T-helper 9 cell (primary cell): ENCODE data around the gene ZFAND2B.

ENCODE experiments used
- DNase-seq: peaks from one replicate; pipeline ENCODE4 v3.0.0-alpha.2; 2020
- total RNA-seq, 2 donors: gene quantifications; one replicate each; lab custom pipeline; 2026; lab: John Stamatoyannopoulos, UW

The ZFAND2B gene
- 46.6 to 54.8 reads per million in 2 donors for total RNA-seq

GRCh38 chr2:219206328-219207133, at the start of gene ZFAND2B:
ZFAND2B (plus strand) TSS chr2:219206782; CDS start chr2:219206988, 206 bp downstream.
- DNase-seq: peak; percentile 94

DNA sequence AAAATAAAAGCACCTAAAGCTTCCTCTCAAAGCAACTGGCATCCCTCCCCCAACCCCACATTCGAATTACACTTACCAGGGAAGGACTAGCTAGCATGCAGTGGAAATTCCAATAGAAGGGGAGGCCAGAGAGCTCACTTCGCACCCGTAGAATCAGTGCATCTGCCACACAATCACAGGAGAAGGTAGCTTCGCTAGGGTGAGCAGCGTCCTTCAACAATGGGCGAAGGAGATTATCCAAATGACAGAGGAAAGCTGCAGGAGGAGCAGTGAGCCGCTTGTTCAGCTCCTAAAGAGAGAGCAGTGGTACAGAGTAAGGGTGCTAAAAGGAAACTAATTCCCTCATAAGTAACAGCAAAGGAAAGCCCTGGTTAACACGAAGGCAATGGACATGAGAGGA, 49.2 kb upstream of the ZFAND2B start:
- no peak for DNase-seq

- DNase-seq: no peak
Observed at GRCh38 chr2:219158025-219158424, 48.6 kb upstream of the ZFAND2B start.

- DNase-seq: no peak
Observed at GRCh38 chr2:219158586-219158985, 48.0 kb upstream of the ZFAND2B start.

GRCh38 chr2:219159771-219160185, 46.8 kb upstream of the ZFAND2B start:
- no peak for DNase-seq

DNA sequence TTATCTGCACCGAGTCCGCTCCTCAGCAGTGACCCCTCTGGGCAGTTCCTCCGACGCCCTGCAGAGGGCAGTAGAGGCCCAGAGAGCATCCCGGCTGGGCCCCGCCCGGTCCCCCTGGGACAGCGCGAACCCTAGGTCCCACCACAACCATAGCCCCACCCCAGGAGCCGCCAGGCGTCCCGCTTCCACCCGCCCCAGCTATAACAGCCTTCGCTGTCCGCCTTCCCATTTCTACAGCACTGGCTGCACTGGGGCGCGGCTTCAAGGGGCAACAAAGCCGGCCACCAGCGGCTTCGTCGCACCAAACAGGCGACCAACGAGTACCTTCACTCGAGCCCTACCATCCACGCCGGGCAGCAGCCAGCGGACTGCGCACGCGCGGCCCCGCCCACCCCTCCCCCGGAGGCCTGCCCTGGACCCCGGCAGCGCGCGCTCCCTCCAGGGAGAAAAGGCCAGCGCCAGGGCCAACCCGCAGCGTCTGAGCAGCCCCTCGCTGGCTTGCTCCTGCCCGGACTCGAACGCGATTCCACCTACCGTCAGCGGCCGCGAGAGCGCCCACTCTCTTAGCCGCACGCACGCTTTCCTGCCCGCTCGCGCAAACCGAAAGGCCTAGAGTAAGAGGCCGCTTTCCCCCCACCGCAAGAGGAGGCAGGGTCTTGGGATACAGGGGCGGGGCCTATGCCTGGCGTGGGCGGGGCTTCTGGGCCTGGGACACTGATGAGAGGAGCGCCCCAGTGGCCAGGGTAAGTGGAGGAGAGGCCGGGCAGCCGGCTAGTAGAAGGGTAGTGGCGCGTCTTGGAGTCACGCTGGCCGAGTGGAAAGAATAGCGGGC, 46.2 kb upstream of the ZFAND2B start, which contains the start of gene NHEJ1:
NHEJ1 (minus strand) TSS at position 630 of the 832 bp plus-strand sequence. CDS start 2,453 bp downstream, outside the sequence.
- DNase-seq: peak; percentile 87

- no peak for DNase-seq
Observed at GRCh38 chr2:219161097-219161496, 45.5 kb upstream of the ZFAND2B start.

- DNase-seq: no peak
Observed at GRCh38 chr2:219163156-219163555, 43.4 kb upstream of the ZFAND2B start.

DNA sequence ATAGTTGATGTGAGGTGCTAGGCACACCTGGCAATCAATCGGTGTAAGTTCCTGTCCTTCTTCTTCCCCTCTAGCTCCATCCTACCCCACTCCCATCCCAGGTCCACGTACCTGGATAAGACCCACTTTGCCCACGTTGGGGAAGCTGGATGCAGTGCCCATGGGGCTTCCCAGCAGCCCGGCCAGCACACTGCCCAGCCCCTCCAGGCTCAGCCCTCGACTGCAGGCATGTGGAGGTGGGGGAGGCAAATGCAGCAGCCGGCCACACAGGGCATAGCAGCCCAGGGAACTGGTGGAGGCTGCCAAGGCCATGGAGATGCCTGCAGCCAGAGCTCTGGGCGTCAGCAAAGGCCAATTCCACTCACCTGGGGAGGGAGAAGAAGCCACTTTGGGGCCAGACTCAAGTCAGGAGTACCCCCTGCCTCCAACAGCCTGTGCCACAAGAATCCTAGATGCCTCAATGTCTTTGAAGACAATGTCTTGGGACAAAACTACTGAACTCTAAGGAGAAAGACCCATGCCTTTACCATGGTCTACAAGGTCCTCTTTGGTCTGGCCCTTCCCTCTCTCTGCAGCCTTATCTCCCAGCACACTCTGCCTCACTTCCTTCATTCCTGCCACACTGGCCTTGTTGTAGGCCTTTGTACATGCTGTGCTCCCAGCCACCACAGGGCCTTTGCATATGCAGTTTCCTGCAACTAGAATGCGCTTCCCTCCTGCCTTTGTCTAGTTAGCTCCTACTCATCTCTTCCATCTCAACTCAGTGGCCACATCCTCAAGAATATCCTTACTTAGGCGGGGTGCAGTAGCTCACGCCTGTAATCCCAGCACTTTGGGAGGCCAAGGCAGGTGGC, 41.3 kb upstream of the ZFAND2B start:
- no peak for DNase-seq

DNA sequence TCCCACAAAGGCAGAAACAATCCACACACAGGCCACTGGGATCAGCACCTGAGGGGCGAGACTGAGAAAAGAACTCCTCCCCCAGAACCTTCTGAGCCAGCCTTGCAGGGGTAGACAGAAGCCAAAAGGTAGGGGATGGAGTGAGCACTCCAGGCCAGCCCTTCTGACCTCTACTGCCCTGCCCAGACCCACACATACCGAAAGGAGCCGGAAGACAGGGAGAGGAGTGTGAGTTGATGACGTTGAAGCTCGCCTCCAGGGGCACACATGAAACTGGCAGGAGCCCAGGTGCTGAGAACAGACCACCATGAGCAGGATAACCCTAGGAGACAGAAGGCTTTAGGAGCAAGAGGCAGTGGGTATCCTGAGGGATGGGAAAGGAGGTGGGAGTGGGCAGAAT, 38.6 kb upstream of the ZFAND2B start:
- DNase-seq: no peak

DNA sequence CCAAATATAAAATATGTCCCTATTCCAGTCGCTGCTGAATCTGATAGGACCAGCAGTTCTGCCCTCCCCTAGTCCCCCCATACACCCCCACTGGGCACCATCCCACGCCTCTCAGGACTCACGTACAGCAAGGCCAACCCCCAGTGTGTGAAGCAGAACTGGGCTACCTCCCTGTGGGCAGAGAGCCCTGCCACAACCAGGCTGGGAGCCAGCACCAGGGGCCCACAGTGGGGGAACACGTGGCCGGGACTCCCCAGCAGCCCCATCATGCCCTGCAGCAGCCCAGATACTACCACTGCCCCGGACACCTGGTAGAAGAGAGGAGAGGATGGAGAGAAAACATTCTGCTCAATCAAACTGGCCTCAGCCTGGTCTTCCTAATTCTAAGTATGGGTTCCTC, 38.1 kb upstream of the ZFAND2B start:
- DNase-seq: no peak

DNA sequence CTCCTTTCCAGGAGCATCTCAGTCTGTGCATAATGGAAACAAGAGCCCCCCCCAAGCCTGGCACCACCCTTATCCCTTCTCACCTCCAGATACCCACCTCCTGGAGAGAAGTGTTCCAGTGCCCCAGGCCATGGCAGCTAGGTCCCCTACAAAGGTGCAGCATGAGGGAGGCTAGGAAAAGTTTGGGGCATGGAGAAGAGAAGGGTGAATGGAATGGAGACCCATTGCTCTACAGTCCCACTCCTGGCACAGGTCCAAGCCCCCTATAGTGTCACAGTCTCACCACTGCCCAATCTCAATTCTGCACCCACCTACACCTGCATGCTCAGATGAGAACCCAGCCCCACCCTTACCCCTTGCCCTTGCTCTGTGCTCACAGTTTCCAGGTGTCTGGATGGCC, 37.6 kb upstream of the ZFAND2B start:
- no peak for DNase-seq

- DNase-seq: no peak
Observed at GRCh38 chr2:219169930-219170654, 36.5 kb upstream of the ZFAND2B start, which contains the start of gene SLC23A3. SLC23A3 (minus strand) TSS chr2:219170029; CDS start chr2:219169984, 45 bp downstream.

DNA sequence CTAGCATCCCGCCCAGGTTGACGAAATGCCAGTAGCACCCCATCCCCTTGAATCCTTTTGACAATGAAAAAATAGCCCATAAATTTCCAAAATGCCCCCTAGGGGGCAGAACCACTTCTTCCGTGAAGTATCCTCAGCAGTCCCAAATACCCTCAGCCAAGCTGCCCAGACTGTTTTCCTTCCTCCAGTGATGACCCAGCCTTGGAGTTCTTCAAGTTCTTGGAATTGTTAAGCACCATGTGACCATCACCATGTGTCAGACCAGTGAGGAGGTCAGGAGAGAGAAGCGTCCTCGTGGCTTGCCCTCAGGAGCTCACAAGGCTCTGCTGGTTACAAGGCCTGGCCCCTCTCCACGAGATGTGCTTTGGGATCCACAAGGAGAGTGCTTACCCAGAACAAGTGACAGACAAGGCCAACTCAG, 35.3 kb upstream of the ZFAND2B start:
- DNase-seq: peak; percentile 12

DNA sequence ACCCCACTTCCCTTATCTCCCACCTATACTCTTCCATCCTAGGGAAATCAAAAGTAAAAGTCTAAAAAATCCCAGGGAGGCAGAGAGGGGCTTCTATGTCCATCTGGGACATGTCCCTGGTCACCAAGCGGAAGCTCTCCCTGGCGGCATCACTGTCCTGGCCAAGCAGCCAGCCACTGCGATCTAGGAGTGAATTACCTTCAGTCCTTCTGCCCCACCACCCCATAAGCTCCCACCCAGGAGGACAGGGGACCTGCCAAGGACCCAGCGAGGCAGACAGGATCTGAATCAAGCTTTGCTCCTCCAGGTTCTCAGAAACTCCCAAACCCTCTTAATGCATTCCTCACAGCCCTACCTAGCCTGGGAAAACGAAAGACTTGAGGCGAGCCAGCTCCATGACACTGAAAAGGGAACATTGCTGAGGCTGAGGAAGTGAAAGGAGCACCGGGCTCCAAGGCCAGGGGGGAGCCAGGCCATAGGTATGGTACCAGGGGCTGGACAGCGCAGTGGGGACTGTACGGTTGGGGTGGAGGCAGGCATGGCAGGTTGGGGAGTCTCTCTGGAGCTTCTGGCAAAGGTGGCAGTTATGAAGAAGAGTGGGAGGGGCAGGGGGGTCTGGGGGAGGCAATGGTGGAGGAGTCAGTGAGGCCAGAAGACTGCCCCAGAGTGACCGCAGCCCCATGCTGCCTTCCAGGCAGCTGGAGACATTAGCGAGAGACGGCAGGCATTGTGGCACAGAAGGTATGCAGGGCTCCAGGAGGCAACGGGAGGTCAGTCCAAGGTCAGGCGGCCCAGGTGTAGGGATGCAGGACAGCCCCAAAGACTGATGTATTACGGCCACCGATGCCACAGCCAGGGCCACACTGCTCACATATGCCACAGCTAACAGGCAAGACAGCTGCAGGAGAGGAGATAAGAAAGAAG, 34.1 kb upstream of the ZFAND2B start:
- DNase-seq: no peak

GRCh38 chr2:219173176-219173575, 33.4 kb upstream of the ZFAND2B start:
- no peak for DNase-seq

GRCh38 chr2:219174146-219174545, 32.4 kb upstream of the ZFAND2B start:
- no peak for DNase-seq

GRCh38 chr2:219174801-219175200, 31.8 kb upstream of the ZFAND2B start:
- DNase-seq: no peak

- DNase-seq: no peak
Observed at GRCh38 chr2:219175486-219175885, 31.1 kb upstream of the ZFAND2B start.

GRCh38 chr2:219175928-219176817, 30.4 kb upstream of the ZFAND2B start:
- no peak for DNase-seq
